ELR (cell line): ENCODE measurements around the gene ACOT11.

ENCODE experiments used
- DNase-seq: peaks from one replicate; pipeline ENCODE4 v3.0.0-alpha.2; 2015; ENCODE audit warnings: low read depth

The ACOT11 gene

GRCh38 chr1:54537611-54538010 lies 10.4 kb upstream of the ACOT11 start:
- no peak for DNase-seq

DNA sequence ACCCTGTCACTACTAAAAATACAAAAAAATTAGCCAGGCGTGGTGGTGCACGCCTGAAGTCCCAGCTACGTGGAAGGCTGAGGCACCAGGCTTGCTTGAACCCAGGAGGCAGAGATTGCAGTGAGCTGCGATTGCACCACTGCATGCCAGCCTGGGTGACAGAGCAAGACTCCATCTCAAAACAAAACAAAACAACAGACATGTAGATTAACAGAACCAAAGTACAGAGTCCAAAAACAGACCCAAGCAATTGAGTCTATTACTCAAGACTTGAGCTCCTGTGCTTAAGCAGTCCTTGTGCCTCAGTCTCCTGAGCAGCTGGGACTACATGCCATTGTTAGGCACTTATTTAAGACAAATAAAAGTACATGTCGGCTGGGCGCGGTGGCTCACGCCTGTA lies 9.5 kb upstream of the ACOT11 start:
- no peak for DNase-seq

DNA sequence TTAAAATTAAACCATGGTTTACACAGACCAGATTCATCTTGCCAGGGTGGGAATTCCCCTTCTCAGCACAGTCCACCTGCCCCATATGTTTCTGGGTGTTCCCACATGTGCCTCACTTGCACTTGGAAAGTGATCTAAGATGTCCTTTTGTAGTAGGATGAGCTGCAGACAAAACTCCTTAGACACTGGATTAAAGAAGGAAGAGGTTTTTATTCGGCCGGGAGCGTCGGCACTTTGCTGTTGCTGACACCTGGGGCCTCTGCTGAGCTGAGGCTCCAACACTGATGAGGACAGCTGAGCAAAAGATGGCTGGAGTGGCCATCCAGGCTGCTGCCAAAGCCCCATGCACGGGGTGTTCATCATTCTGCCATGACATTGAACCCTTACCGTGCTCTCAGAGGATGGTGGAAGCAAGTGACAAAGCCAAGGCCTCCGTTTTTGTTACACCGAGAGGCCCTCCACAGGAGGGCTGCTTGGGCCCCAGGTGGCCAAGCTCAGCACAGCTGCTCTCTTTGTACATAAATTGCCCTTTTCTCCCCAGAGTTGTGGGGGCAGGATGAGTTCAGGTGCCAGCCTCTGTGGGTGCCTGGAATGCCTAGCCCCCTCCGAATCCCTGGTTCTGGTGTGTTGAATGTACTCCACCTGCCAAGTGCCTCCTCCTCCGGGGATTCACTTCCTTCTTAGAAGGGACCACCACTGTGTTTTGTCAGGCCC lies 7.3 kb upstream of the ACOT11 start:
- no peak for DNase-seq

- peak; percentile 91 for DNase-seq
Measured at GRCh38 chr1:54542120-54542961, 5.7 kb upstream of the ACOT11 start.

DNA sequence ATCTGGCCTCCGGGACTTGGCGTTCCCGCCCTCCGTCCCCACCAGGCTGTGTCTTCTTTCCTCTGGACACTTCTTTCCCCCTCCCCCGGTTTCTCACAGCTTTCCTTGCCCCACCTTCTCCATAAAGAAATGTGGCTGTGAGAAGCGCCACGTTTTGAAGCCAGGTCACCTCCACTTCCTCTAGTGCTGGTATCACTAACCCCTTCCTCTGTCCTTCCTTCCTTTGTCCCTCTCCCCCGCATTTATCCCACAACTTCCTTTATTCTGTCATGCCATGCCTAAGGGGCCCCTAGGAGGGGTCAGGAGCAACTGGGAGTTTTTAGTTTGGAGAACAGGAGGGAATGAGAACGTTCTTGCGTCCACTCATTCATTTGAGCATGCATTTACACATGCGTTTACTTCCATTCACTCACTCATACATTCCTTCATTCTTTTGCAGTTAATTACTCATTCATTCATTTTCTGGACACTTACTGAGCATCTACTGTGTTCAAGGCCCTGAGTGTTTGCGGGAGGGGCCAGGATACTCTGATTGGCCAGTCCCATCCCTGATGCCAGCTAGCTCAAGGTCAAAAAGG lies 5.0 kb upstream of the ACOT11 start:
- DNase-seq: peak; percentile 70

DNA sequence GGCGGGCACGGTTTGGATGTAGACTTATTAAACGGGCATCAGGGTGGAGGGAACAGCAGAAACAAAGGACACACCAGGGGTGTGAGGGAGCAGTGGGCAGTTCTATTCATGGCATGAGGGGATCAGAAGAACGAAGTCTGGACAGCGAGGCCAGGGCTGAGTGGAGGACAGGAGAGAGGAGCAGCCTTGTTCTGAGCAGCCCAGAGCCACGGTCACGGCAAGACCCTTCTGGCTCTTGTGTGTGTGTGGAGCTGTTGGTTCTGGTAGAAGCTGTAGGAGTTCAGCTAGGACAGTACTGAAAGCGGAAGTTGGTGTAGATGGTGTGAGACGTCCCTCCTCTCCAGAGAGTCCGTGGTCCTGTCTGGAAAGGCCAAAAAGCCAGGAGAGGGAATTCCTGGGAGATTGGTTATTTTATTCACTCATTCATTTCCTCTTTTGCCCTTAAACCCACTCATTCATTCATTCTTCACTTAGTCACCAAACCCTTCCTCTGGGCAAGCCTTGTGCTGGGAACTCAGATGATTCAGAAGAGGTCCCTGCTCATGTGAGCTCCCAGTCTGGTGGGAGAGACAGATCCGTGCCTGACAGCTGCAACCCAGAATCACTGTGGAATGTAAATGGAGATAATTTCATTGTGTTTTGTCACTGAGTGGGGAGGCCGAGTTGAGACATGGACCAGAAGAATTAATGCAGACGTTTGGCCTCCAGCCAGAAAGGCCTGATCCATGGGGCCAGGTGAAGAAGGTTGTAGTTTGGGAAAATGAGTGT lies 4.1 kb upstream of the ACOT11 start:
- peak; percentile 75 for DNase-seq

- no peak for DNase-seq
Measured at GRCh38 chr1:54545916-54546635, 2.0 kb upstream of the ACOT11 start.

DNA sequence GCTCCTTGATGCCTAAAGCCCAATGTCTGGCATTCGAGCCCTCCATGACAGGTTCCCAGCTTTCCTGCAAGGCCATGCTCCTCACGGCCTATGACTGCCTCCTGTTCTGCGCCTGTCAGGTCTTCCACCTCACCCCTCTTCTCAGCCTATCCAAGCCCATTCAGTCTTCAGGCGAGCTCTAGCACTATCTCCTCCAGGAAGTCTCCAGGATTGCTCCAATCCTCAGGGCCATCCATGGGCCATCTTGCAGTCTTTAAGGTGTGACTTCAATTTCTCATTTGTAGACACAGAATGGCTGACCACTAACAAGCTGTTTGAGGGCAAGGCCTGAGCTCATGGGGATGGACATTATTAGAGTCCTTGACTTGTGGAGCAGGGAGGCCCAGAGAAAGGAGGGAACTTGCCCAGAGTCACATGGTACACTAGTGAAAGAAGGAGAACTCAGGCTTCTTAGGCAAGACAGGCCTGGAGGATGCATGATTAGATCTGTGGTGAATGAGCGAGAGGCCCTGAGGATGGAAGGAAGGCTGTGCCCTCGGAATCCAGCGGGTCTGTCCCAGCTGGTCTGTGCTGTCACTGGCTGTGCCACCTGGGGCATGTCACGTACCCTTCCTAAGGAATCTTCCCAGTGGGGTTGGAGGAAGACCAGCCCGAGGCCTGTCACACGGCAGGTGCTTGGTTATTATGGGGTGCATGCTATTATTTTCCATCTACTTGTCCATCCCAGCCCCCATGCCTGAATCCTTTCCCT lies 1.2 kb upstream of the ACOT11 start:
- no peak for DNase-seq

GRCh38 chr1:54548389-54549044 lies 489 bp downstream of the ACOT11 start:
- DNase-seq: no peak

DNA sequence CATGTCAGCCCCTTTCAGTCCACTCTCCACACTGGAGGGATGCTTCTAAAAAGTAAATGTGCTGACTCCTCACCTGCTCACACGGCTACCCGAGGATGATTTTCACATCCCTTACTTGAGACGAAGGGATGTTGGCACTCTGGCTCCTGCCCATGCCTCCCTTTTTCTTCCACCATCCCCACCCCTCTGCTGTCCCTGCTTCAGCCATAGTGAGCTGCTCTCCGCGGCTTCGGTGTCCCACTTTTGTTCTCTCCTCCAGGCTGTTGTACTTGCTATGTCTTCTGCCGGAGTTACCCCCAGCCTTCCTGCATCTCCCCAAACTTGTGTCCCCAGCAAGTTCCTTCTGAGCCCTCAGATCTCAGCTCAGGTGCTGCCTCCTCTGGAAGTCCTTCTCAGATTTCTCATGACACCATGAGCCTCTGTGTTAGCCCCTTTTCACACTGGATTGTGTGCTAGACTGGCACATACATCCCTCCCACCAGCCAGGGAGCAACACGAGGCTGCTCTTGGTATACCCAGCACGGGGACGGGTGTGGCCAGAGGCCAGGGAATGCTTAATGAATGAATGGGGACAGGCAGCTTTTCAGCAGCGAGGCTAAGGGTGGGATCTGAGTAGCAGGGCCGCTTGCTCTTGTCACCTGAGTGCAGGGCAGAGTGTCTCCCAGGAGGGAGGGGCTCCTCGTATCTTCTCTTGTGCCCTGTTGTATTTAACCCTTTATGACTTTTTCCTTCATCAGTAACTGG lies 1.3 kb downstream of the ACOT11 start:
- no peak for DNase-seq

GRCh38 chr1:54551891-54552290 lies 3.9 kb downstream of the ACOT11 start:
- DNase-seq: no peak

DNA sequence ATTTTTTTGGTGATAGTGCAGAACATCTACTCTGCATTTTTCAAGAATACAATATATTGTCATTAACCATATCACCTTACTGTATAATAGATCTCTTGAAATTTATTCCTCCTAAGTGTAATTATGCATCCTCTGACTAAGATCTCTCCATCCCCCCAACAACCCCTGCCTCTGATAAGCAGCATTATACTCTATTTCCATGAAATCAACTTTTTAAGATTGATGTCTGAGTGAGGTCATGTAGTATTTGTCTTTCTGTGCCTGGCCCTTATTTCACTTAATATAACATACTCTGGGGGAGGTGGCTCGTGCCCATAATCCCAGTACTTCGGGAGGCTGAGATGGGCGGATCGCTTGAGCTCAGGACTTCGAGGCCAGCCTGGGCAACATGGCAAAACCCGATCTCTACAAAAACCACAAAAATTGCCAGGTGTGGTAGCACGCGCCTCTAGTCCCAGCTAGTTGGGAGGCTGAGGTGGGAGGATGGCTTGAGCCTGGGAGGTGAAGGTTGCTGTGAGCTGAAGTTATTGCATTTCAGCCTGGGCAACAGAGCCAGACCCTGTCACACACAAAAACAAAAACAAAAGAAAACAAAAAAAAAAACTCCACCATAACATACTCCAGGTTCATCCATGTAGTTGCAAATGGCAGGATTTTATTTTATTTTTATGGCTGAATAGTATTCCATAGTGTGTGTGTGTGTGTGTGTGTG lies 5.7 kb downstream of the ACOT11 start:
- DNase-seq: no peak

- no peak for DNase-seq
Measured at GRCh38 chr1:54556110-54556509, 8.1 kb downstream of the ACOT11 start.

DNA sequence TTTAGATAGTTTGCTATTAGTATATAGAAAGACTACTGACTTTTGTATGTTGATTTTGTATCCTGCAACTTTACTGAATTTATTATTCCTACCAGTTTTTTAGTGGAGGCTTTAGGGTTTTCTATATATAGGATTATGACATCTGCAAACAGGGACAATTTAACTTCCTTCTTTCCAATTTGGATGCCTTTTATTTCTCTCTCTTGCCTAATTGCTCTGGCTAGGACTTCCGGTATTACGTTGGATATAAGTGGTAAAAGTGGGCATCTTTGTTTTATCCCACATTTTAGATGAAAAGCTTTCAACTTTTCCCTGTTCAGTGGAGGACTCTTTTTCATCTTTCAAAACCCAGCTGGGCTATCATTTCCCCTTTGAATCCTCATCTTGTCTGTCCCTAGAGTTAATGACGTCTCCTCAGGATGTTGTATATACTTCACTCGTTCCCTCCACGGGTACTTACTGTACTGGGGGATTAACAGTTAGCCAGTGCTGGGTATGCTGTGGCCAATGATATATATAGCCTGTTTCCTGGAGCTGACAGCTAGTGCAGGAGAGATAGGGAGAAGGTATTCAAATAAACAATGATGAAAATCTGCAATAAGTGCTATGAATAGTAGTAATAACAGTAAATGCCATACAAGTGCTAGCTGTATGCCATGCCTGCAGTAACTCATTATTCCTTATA lies 9.8 kb downstream of the ACOT11 start:
- no peak for DNase-seq

DNA sequence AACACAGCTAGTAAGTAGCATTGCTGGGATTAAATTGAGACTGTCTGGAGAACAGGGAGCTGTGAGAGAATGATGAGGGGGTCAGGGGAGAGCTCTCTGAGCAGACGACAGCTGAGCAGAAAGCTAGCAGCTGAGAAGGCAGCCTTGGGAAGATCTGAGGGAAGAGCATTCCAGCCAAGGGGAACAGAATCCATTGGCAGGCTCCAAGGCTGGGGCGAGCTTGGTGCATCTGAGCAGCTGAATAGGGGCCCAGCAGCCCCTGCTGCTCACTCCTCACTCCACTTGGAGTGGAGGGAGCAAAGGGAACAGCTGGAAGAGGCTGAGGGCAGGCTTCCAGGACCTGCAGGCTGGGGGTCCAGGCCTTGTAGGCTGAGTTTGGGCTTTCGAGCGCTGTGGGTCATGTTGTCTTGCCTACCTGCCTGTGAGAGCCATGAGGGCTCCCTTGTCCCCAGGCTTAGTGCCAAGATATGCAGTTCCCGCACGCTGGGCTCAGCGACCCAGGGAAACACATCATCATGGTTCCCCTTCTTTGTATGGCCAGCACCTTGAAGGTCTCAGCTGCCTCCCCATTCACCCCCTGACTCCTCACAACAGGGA lies 10.5 kb downstream of the ACOT11 start:
- no peak for DNase-seq

- no peak for DNase-seq
Measured at GRCh38 chr1:54559111-54559548, 11.1 kb downstream of the ACOT11 start.

DNA sequence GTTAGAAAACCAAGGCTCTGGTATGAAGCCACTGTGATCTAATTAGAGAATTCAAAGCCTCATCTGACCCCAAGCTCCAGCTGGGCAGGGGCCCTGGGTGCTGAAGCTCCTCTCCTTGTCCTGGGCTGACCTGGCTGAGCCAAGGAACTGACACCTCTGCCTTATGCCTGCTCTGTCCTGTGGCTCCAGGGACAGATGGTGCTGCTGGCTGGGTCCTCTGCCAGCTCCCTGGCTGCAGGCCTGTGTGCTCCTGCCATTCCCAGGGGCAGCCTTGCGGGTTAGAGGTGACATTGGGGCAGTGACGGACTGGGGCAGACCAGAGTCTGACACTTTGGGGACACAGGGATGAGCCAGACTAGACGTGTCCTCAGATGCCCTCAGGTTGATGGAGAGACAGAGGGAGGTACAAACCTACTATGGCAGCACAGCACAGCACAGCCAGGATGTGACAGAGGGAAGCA lies 11.8 kb downstream of the ACOT11 start:
- no peak for DNase-seq
